H1 (cell line): Measurements from ENCODE around the gene CUZD1. TPM values are rescaled to one million over a fixed set of nuclear protein-coding genes. Genes with fewer than 3 reads are reported as not detected.

ENCODE experiments used
- CBX8 ChIP-seq: fragments of 300-800, 300-1000 bp; sonication (generic); IDR thresholded peaks from 2 replicates; pipeline ENCODE4 v1.7.1; 2016; ENCODE audit warnings: low read depth, low read length, borderline replicate concordance
- polyA plus RNA-seq, 7 experiments: library from polyadenylated mRNA; depleted of rRNA in 3 of 7; stranded (reverse) in 5 of 7; unstranded in 2 of 7; fragments of >200 nt in 5 of 7; fragments of 200-250 nt in 2 of 7; gene quantifications; 1 replicate in 5 of 7; 2 replicates in 1 of 7; 4 replicates in 1 of 7; pipeline versions ENCODE4 v1.2.1 to v1.2.3, GENCODE V29; 2011 to 2013; ENCODE audit warnings: missing spikeins in 2 of 7, mixed read lengths in 2 of 7
- total RNA-seq: library from RNA; stranded (reverse); fragmentation: NEBNext Ultra II Directional; extraction: Animal tissue kit (Norgen Biotek cat#: 25700); gene quantifications from 2 replicates; pipeline ENCODE4 v1.2.1, GENCODE V29; 2021

Gene CUZD1
- total and polyA plus RNA-seq, 2 of the 8 experiments (the other 6 are each of a cell fraction or from before 2014, with no cell fraction given), result 11.9 to 30.0 TPM

DNA sequence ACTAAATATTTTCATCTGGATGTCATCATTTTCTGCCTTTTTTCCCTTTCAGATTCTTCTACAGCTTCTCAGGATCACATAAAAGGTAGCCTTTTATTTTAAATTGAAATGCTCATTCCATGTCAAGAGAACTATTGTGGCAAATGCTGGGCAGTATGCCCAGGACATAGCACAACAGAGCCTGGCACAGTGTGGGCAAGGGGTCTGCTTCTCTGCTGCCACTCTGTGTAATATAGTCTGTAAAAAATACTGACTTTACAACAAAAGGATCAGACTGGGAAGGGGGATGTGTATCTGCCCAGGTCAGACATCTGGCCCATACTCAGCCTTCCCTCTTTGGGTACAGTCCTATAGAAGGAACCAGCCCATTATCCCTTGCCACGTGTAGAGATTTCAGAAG lies 62.7 kb downstream of the CUZD1 start (continued):
- no peak for TF ChIP-seq CBX8
- TF ChIP-seq, all 59 proteins: peak for 0

Other genes starting within 250 kb of the CUZD1 start
- not detected in 2 replicates for gene C10orf120, start 146.0 kb downstream of the CUZD1 start, total RNA-seq
- not detected in 2 replicates for gene C10orf120, start 146.0 kb downstream of the CUZD1 start, polyA plus RNA-seq (2011; rRNA removed)
- 0.50 and 0.73 TPM in 2 replicates for gene FAM24B, start 33.7 kb upstream of the CUZD1 start, total RNA-seq
- 0.55 and 0.56 TPM in 2 replicates for gene FAM24B, start 33.7 kb upstream of the CUZD1 start, polyA plus RNA-seq (2011; rRNA removed)
- not detected in 2 replicates for gene FAM24A, start 64.8 kb upstream of the CUZD1 start, total RNA-seq
- gene FAM24A, start 64.8 kb upstream of the CUZD1 start, polyA plus RNA-seq (2011; rRNA removed), result not detected in 2 replicates
- 8.1 and 11.0 TPM in 2 replicates for gene C10orf88, start 108.4 kb upstream of the CUZD1 start, total RNA-seq
- 1.4 and 3.2 TPM in 2 replicates for gene C10orf88, start 108.4 kb upstream of the CUZD1 start, polyA plus RNA-seq (2011; rRNA removed)
- 4.3 and 6.6 TPM in 2 replicates for gene PSTK, start 134.5 kb upstream of the CUZD1 start, total RNA-seq
- gene PSTK, start 134.5 kb upstream of the CUZD1 start, polyA plus RNA-seq (2011; rRNA removed), result 3.8 and 4.4 TPM in 2 replicates
- 15.3 and 15.7 TPM in 2 replicates for gene IKZF5, start 162.9 kb upstream of the CUZD1 start, total RNA-seq
- gene IKZF5, start 162.9 kb upstream of the CUZD1 start, polyA plus RNA-seq (2011; rRNA removed), result 3.8 and 5.2 TPM in 2 replicates
- 11.2 and 12.4 TPM in 2 replicates for gene ACADSB, start 163.1 kb upstream of the CUZD1 start, total RNA-seq
- 3.3 and 5.6 TPM in 2 replicates for gene ACADSB, start 163.1 kb upstream of the CUZD1 start, polyA plus RNA-seq (2011; rRNA removed)